H1 (cell line): ENCODE results near the gene TNXB. TPM values are rescaled to one million over a fixed set of nuclear protein-coding genes. Genes with fewer than 3 reads are reported as not detected.

Experiments
- CTCF ChIA-PET: fragments of 300-600 bp; sonication (Branson Sonifier 250); formaldehyde crosslinking; loops from one replicate; lab custom pipeline; 2021; ENCODE audit not compliant: partially characterized antibody; lab: Charles Lee
- POLR2A ChIA-PET: fragments of 300-600 bp; sonication (Branson Sonifier 250); formaldehyde crosslinking; loops from one replicate; lab custom pipeline; 2021; ENCODE audit warnings: inconsistent platforms; ENCODE audit not compliant: partially characterized antibody; lab: Charles Lee
- DNase-seq, 2 experiments: peaks; one replicate each; pipeline versions ENCODE4 v3.0.0 to v3.0.0-alpha.2; 2010 to 2022; ENCODE audit warnings: low spot score in 2 of 2, low read depth in 1 of 2, mixed read lengths in 1 of 2
- FAIRE-seq: peaks from 2 replicates; lab custom pipeline; 2011; peaks lifted over from hg19 to GRCh38; lab: Jason Lieb, UNC
- H2AFZ ChIP-seq: 2 replicates; pipeline ENCODE4 v1.8.1; 2012; ENCODE audit warnings: low read length, inconsistent platforms
- H2AK5ac ChIP-seq: 2 replicates; pipeline ENCODE4 v1.6.1; 2013; ENCODE audit warnings: low read depth, low read length
- H2BK120ac ChIP-seq: replicated peaks from 2 replicates; pipeline ENCODE3; 2013; ENCODE audit warnings: low read depth, low read length, inconsistent platforms
- H2BK12ac ChIP-seq: 2 replicates; pipeline ENCODE4 v1.6.1; 2013; ENCODE audit warnings: low read depth, low read length
- H2BK15ac ChIP-seq: 2 replicates; pipeline ENCODE4 v1.6.1; 2013; ENCODE audit warnings: low read length
- H2BK20ac ChIP-seq: 2 replicates; pipeline ENCODE4 v1.6.1; 2013; ENCODE audit warnings: low read length
- H2BK5ac ChIP-seq: 2 replicates; pipeline ENCODE4 v1.6.1; 2013; ENCODE audit warnings: low read depth, low read length
- H3K14ac ChIP-seq: 2 replicates; pipeline ENCODE4 v1.6.1; 2013; ENCODE audit warnings: inconsistent platforms; ENCODE audit not compliant: insufficient read length
- H3K18ac ChIP-seq: 2 replicates; pipeline ENCODE4 v1.6.1; 2013; ENCODE audit warnings: low read length; ENCODE audit errors: extremely low read depth
- H3K23ac ChIP-seq: 2 replicates; pipeline ENCODE4 v1.6.1; 2013; ENCODE audit warnings: inconsistent platforms; ENCODE audit not compliant: insufficient read length
- H3K23me2 ChIP-seq: 2 replicates; pipeline ENCODE4 v1.6.1; 2013; ENCODE audit warnings: low read depth, low read length
- H3K27ac ChIP-seq: 2 replicates; pipeline ENCODE4 v1.6.1; 2011; ENCODE audit warnings: low read depth, low read length, inconsistent platforms
- H3K27me3 ChIP-seq, 4 experiments: replicated peaks in 1 of 4; 1 replicate in 1 of 4; 2 replicates in 3 of 4; pipeline versions ENCODE4 v1.6.1 to v1.8.1; 2011 to 2013; ENCODE audit warnings: low read length in 3 of 4, mild to moderate bottlenecking in 3 of 4, inconsistent platforms in 2 of 4, mixed read lengths in 2 of 4, moderate library complexity in 1 of 4; ENCODE audit not compliant: control insufficient read depth in 3 of 4, insufficient read depth in 3 of 4; ENCODE audit errors: extremely low read depth in 1 of 4
- H3K36me3 ChIP-seq, 4 experiments: 2 replicates each; pipeline versions ENCODE4 v1.6.1 to v1.8.1; 2011 to 2013; ENCODE audit warnings: mild to moderate bottlenecking in 4 of 4, low read length in 3 of 4, moderate library complexity in 2 of 4, control low read depth in 1 of 4, inconsistent platforms in 1 of 4; ENCODE audit not compliant: insufficient read depth in 4 of 4, control insufficient read depth in 2 of 4
- H3K4ac ChIP-seq: replicated peaks from 2 replicates; pipeline ENCODE3; 2013; ENCODE audit warnings: low read length, low read depth, mixed read lengths, inconsistent platforms; ENCODE audit not compliant: insufficient read length
- H3K4me1 ChIP-seq, 4 experiments: replicated peaks in 1 of 4; 1 replicate in 1 of 4; 2 replicates in 3 of 4; pipeline versions ENCODE4 v1.6.1 to v1.8.1; 2011 to 2013; ENCODE audit warnings: low read length in 3 of 4, inconsistent platforms in 2 of 4, mixed read lengths in 1 of 4; ENCODE audit not compliant: insufficient read depth in 4 of 4, control insufficient read depth in 3 of 4
- H3K4me2 ChIP-seq, 2 experiments: 2 replicates each; pipeline versions ENCODE4 v1.6.1 to v1.8.1; 2011 to 2013; ENCODE audit warnings: low read depth in 2 of 2, low read length in 2 of 2, control low read depth in 1 of 2, inconsistent platforms in 1 of 2, mild to moderate bottlenecking in 1 of 2; ENCODE audit not compliant: insufficient read depth in 1 of 2
- H3K4me3 ChIP-seq, 4 experiments: fragments of 200-600, 300-600 bp in 1 of 4; sonication (generic), shearing (Covaris generic), sonication (Bioruptor Twin) in 1 of 4; 2 replicates each; pipeline versions ENCODE4 v1.5.1 to v1.8.1; 2011 to 2016; ENCODE audit warnings: low read length in 4 of 4, low read depth in 3 of 4, control low read depth in 2 of 4, inconsistent platforms in 2 of 4, mild to moderate bottlenecking in 2 of 4, mixed read lengths in 1 of 4, moderate library complexity in 1 of 4; ENCODE audit not compliant: insufficient read depth in 2 of 4; ENCODE audit errors: extremely low read depth in 1 of 4
- H3K56ac ChIP-seq: replicated peaks from 2 replicates; pipeline ENCODE3; 2013; ENCODE audit warnings: low read depth, mild to moderate bottlenecking, mixed read lengths, low read length, inconsistent platforms; ENCODE audit not compliant: insufficient read length
- H3K79me1 ChIP-seq: 2 replicates; pipeline ENCODE4 v1.6.1; 2013; ENCODE audit warnings: low read depth, low read length, control low read depth
- H3K79me2 ChIP-seq, 2 experiments: 2 replicates each; pipeline versions ENCODE4 v1.6.1 to v1.8.1; 2012 to 2013; ENCODE audit warnings: low read length in 2 of 2, mild to moderate bottlenecking in 2 of 2, inconsistent platforms in 1 of 2; ENCODE audit not compliant: insufficient read depth in 2 of 2, control insufficient read depth in 1 of 2
- H3K9ac ChIP-seq, 4 experiments: replicated peaks in 1 of 4; 1 replicate in 1 of 4; 2 replicates in 3 of 4; pipeline versions ENCODE4 v1.6.1 to v1.8.1; 2011 to 2013; ENCODE audit warnings: low read depth in 3 of 4, low read length in 3 of 4, control low read depth in 2 of 4, mild to moderate bottlenecking in 2 of 4, moderate library complexity in 2 of 4, inconsistent platforms in 1 of 4; ENCODE audit errors: extremely low read depth in 1 of 4
- H3K9me3 ChIP-seq, 2 experiments: 2 replicates each; pipeline versions ENCODE4 v1.6.1 to v1.8.1; 2012 to 2013; ENCODE audit warnings: mild to moderate bottlenecking in 2 of 2, moderate library complexity in 2 of 2, control low read depth in 1 of 2, inconsistent platforms in 1 of 2, low read depth in 1 of 2, low read length in 1 of 2, mixed read lengths in 1 of 2; ENCODE audit not compliant: insufficient read depth in 2 of 2
- H4K20me1 ChIP-seq, 2 experiments: replicated peaks in 1 of 2; 2 replicates each; pipeline versions ENCODE3 to v1.8.1; 2011 to 2013; ENCODE audit warnings: inconsistent platforms in 2 of 2, low read length in 2 of 2, mild to moderate bottlenecking in 1 of 2; ENCODE audit not compliant: insufficient read depth in 2 of 2, control insufficient read depth in 1 of 2
- H4K5ac ChIP-seq: 2 replicates; pipeline ENCODE4 v1.6.1; 2013; ENCODE audit warnings: low read length, low read depth, mixed read lengths, inconsistent platforms; ENCODE audit not compliant: insufficient read length
- H4K8ac ChIP-seq: 2 replicates; pipeline ENCODE4 v1.8.0; 2013; ENCODE audit warnings: mild to moderate bottlenecking, moderate library complexity, low read length, inconsistent platforms; ENCODE audit not compliant: insufficient read depth; ENCODE audit errors: extremely low read depth
- H4K91ac ChIP-seq: replicated peaks from 2 replicates; pipeline ENCODE3; 2013; ENCODE audit warnings: low read length, mixed read lengths, inconsistent platforms; ENCODE audit not compliant: insufficient read length
- ATF2 ChIP-seq: IDR thresholded peaks from 2 replicates; pipeline ENCODE4 v1.6.1; 2012; ENCODE audit warnings: low read length, inconsistent platforms
- GABPA ChIP-seq: IDR thresholded peaks from 2 replicates; pipeline ENCODE4 v1.6.1; 2011; ENCODE audit warnings: mild to moderate bottlenecking, low read length, moderate library complexity, borderline replicate concordance; ENCODE audit not compliant: insufficient read depth
- SP1 ChIP-seq: IDR thresholded peaks from 2 replicates; pipeline ENCODE4 v1.6.1; 2011; ENCODE audit warnings: low read depth, low read length
- SP2 ChIP-seq: IDR thresholded peaks from 2 replicates; pipeline ENCODE4 v1.6.1; 2012; ENCODE audit warnings: mild to moderate bottlenecking, low read length, inconsistent platforms
- SUZ12 ChIP-seq: fragments of 200-600 bp; sonication (generic); IDR thresholded peaks from 2 replicates; pipeline ENCODE4 v1.6.1; 2012; ENCODE audit warnings: mild to moderate bottlenecking, inconsistent platforms, low read length, moderate library complexity, mixed read lengths
- TAF1 ChIP-seq: IDR thresholded peaks from 2 replicates; pipeline ENCODE4 v1.6.1; 2011; ENCODE audit warnings: mild to moderate bottlenecking, low read depth, low read length
- TCF12 ChIP-seq: IDR thresholded peaks from 2 replicates; pipeline ENCODE4 v1.6.1; 2011; ENCODE audit warnings: low read depth, mild to moderate bottlenecking, low read length
- YY1 ChIP-seq: IDR thresholded peaks from 2 replicates; pipeline ENCODE4 v1.6.1; 2011; ENCODE audit warnings: low read depth, mild to moderate bottlenecking, low read length
- WGBS, 2 experiments: shearing (Covaris generic) in 1 of 2; methylation state at CpG; one replicate each; pipeline versions ENCODE4 v1.1.6 to v1.1.7; 2013 to 2015; ENCODE audit warnings: low lambda C conversion rate in 2 of 2, mixed read lengths in 2 of 2, inconsistent platforms in 1 of 2, low coverage in 1 of 2, missing lambda C conversion rate in 1 of 2; ENCODE audit not compliant: insufficient replicate concordance in 2 of 2, insufficient coverage in 1 of 2, insufficient read length in 1 of 2; ENCODE audit errors: extremely low coverage in 1 of 2, missing lambda C conversion rate in 1 of 2; 5-methylcytosine and 5-hydroxymethylcytosine counted together
- polyA plus RNA-seq, 7 experiments: library from polyadenylated mRNA; depleted of rRNA in 3 of 7; stranded (reverse) in 5 of 7; unstranded in 2 of 7; fragments of >200 nt in 5 of 7; fragments of 200-250 nt in 2 of 7; gene quantifications; 1 replicate in 5 of 7; 2 replicates in 1 of 7; 4 replicates in 1 of 7; pipeline versions ENCODE4 v1.2.1 to v1.2.3, GENCODE V29; 2011 to 2013; ENCODE audit warnings: missing spikeins in 2 of 7, mixed read lengths in 2 of 7
- total RNA-seq: library from RNA; stranded (reverse); fragmentation: NEBNext Ultra II Directional; extraction: Animal tissue kit (Norgen Biotek cat#: 25700); gene quantifications from 2 replicates; pipeline ENCODE4 v1.2.1, GENCODE V29; 2021
- TF ChIP-seq, protein P1 (sequence below): IDR thresholded peaks from 2 replicates; pipeline ENCODE4 v1.6.1; 2012; ENCODE audit warnings: inconsistent platforms
- TF ChIP-seq, protein P2 (sequence below): IDR thresholded peaks from 2 replicates; pipeline ENCODE4 v1.6.1; 2011; ENCODE audit warnings: low read length, improper control_type of control experiment

The TNXB gene
- total and polyA plus RNA-seq, 2 of the 8 experiments (the other 6 are each of a cell fraction or from before 2014, with no cell fraction given): 3.1 to 4.8 TPM

DNA sequence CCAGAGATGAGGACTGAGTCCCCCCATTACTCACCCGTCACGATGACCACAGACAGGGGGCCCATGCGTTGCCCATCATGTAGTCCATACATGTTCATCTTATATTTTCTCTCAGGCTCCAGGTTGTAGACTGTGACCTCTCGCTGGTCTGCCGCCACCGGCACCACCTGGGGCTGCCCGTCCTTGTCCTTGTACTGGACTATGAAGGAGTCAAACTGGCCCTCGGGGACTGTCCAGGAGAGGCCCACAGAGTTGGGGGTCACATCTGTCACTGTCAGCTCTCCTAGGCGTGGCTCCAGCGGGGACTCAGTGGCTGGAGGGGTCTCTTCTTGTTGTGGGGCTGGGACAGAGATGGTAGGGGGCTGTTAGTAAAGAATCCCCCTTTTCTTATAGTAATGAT, 35.5 kb downstream of the TNXB start:
- POLR2A ChIA-PET: no interaction called here
- Histone ChIP-seq H3K4ac (no peak overlapping the region), H4K20me1 (no peaks in the 10 kb centered on the region), H4K5ac (no peak overlapping the region), H3K9ac (no peak overlapping the region), H2BK5ac (no peak overlapping the region), H3K23me2 (no peaks in the 10 kb centered on the region), H3K14ac (no peak overlapping the region), H3K4me2 (no peak overlapping the region), H2BK120ac (no peak overlapping the region), H3K9me3 (no peaks in the 10 kb centered on the region), H4K8ac (no peak overlapping the region), H3K79me2 (no peaks in the 10 kb centered on the region), H2AK5ac (no peak overlapping the region), H3K4me3 (no peak overlapping the region), H2BK20ac (no peak overlapping the region), H3K27ac (no peak overlapping the region), H3K36me3 (no peaks in the 10 kb centered on the region), H3K4me1 (peaks cover 0 to 8% (median 5%) of the 10 kb centered on the region in 4 experiments; a peak in 6 of 7 replicates), H3K27me3 (no peaks in the 10 kb centered on the region; a peak in 1 of 7 replicates), H4K91ac (no peak overlapping the region), H3K23ac (no peak overlapping the region), H3K79me1 (no peaks in the 10 kb centered on the region), H2AFZ (no peak overlapping the region), H2BK12ac (no peak overlapping the region), H2BK15ac (no peak overlapping the region), H3K18ac (no peak overlapping the region), H3K56ac (no peak overlapping the region)
- CTCF ChIA-PET: interaction anchor here (0.8 to 2.8 kb wide), 7 partner anchors 10 to 45 kb away, joined by 3 to 7 read pairs (median 4); no protein-coding TSS in a partner anchor
- DNase-seq: no peak
- FAIRE-seq: no peak
- WGBS, 2 experiments: 97% methylated on average over 10 of the region's 10 CpGs; no CpG with 5 or more reads in 1 of the 2 experiments
- TF ChIP-seq TAF1 (no peak), YY1 (no peak), ATF2 (no peak), SP1 (no peak), SUZ12 (no peak), TCF12 (no peak), SP2 (no peak), GABPA (no peak)
- TF ChIP-seq, protein P1, sequence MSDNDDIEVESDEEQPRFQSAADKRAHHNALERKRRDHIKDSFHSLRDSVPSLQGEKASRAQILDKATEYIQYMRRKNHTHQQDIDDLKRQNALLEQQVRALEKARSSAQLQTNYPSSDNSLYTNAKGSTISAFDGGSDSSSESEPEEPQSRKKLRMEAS: no peak
- TF ChIP-seq, protein P2, sequence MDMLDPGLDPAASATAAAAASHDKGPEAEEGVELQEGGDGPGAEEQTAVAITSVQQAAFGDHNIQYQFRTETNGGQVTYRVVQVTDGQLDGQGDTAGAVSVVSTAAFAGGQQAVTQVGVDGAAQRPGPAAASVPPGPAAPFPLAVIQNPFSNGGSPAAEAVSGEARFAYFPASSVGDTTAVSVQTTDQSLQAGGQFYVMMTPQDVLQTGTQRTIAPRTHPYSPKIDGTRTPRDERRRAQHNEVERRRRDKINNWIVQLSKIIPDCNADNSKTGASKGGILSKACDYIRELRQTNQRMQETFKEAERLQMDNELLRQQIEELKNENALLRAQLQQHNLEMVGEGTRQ: no peak
